ENCODE data around the gene TCF7L1. TPM values are rescaled to one million over a fixed set of nuclear protein-coding genes. Genes with fewer than 3 reads are reported as not detected.

TCF7L1 gene
- total RNA-seq, 2 experiments from 2014 or later = not detected

DNA sequence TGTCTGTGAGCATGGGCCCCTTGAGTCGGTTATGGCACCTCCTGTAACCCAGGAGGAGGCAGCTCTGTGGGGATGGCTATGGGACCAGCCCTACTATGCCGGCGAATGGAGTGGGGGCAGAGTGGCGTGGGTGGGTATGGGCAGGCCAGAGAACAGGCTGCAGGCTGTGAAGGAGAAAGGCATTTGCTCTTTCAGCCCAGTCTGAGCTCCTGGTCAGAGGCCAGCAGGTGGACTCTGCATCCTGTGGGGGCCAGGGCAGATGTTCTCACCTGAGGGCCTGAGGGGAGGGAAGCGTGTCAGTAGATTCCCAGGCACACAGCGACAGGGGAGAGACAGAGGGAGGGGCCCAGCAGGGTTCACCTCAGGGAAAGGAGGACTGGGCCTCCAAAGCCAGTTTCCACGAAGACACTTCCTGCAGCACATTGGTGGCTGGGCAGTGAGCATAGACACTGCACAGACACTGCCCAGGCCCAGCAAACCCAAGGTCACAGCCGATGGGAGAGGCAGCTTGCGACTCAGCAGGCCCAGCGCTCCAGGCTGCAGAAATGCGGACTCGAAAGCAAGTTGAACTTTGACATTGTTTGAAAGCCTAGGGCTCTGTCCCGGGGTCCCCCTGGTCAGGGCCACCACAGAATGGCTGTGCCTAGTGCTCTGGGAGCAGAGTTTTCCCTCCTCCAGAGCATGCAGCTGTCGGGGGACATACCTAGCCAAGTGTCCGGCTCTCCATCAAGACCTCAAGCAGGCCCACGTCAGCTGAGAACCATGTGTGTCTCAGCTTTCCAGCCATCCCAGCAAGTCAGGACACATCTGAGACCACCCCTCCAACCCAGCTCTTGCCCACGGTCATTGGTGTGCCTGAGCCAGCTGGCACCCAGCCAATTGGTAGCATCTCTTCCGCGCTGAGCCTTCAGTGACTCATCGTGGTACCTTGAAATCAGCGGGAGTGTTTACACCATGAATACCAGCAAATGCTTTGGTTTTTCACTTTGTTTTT is 140.8 kb downstream of the TCF7L1 start:
- intact Hi-C loops (cut with DNase I, micrococcal nuclease) = no loop called here
- H3K4me3 Mint-ChIP-seq = no peak overlapping the region
- no peaks in the 10 kb centered on the region for H3K36me3 ChIP-seq (ENCODE audit: insufficient read depth, low read length)
- no peaks in the 10 kb centered on the region for H3K4me1 ChIP-seq (ENCODE audit: insufficient read depth, low read length)
- H3K4me3 ChIP-seq (ENCODE audit: low read length) = no peak overlapping the region
- TF ChIP-seq, protein P1, sequence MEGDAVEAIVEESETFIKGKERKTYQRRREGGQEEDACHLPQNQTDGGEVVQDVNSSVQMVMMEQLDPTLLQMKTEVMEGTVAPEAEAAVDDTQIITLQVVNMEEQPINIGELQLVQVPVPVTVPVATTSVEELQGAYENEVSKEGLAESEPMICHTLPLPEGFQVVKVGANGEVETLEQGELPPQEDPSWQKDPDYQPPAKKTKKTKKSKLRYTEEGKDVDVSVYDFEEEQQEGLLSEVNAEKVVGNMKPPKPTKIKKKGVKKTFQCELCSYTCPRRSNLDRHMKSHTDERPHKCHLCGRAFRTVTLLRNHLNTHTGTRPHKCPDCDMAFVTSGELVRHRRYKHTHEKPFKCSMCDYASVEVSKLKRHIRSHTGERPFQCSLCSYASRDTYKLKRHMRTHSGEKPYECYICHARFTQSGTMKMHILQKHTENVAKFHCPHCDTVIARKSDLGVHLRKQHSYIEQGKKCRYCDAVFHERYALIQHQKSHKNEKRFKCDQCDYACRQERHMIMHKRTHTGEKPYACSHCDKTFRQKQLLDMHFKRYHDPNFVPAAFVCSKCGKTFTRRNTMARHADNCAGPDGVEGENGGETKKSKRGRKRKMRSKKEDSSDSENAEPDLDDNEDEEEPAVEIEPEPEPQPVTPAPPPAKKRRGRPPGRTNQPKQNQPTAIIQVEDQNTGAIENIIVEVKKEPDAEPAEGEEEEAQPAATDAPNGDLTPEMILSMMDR (IDR thresholded peaks at IDR 0.05) = no peak
- H3K27ac ChIP-seq (ENCODE audit: low read depth in 1 of 2, low read length in 2 of 2) = no peak overlapping the region
- peaks cover 7% of the 10 kb centered on the region for H3K27me3 Mint-ChIP-seq
- CTCF ChIA-PET = no interaction called here
- H3K4me1 Mint-ChIP-seq (ENCODE audit: low read depth) = no peaks in the 10 kb centered on the region
- H3K9me3 ChIP-seq (ENCODE audit: control insufficient read depth in 1 of 2, insufficient read depth in 1 of 2, low read length in 2 of 2) = peaks cover 0 to 4% of the 10 kb centered on the region in 2 experiments
- DNase-seq = no peak
- no peaks in the 10 kb centered on the region for H3K9me3 Mint-ChIP-seq
- H3K27me3 ChIP-seq (ENCODE audit: control insufficient read depth in 1 of 2, insufficient read depth in 2 of 2, low read length in 2 of 2) = peaks cover 0 to 6% of the 10 kb centered on the region in 2 experiments
- POLR2A ChIA-PET = interaction anchor here (0.7 kb wide), 1 partner anchor 25 kb away, joined by 3 read pairs; no protein-coding TSS in a partner anchor
- ATAC-seq (ENCODE audit: poor library complexity) = no peak
- no peak overlapping the region for H3K27ac Mint-ChIP-seq
- H3K36me3 Mint-ChIP-seq (ENCODE audit: low read depth) = no peaks in the 10 kb centered on the region

DNA sequence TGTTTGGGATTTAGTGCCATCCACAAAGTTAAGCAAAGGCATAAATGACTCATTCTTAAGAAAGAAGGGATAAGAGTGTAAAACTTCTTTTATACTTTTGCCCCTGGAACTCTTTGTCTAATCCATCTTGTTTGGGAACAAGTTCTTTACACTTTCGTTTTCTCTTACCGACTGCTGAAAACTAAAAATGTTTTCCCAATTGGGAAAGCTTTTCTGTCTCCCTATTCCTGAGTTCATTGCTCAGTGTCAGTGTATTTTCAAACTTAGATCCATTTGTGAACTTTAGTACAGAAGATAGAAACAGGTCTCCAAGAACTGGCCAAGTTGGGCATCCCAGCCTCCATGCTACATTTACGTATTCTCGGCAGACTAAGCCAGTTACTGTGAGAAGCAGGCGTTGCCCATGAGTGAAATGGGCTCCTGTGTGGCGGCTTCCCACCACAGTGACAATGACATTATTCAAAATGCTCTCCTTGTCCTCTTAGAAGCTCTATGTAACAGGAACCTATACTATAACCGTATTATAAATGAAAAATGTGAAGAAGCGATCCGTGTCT is 142.9 kb downstream of the TCF7L1 start:
- H3K4me3 ChIP-seq (ENCODE audit: low read length) = no peak overlapping the region
- no peaks in the 10 kb centered on the region for H3K36me3 ChIP-seq (ENCODE audit: insufficient read depth, low read length)
- Mint-ChIP-seq H3K9me3 (no peaks in the 10 kb centered on the region), H3K4me1 (ENCODE audit: low read depth) (no peaks in the 10 kb centered on the region), H3K36me3 (ENCODE audit: low read depth) (no peaks in the 10 kb centered on the region), H3K27ac (no peak overlapping the region), H3K4me3 (no peak overlapping the region), H3K27me3 (peaks cover 7% of the 10 kb centered on the region)
- POLR2A ChIA-PET = no interaction called here
- CTCF ChIA-PET = no interaction called here
- peaks cover 0 to 4% of the 10 kb centered on the region in 2 experiments for H3K9me3 ChIP-seq (ENCODE audit: control insufficient read depth in 1 of 2, insufficient read depth in 1 of 2, low read length in 2 of 2)
- TF ChIP-seq, protein P1 (IDR thresholded peaks at IDR 0.05) = no peak
- peaks cover 0 to 6% of the 10 kb centered on the region in 2 experiments for H3K27me3 ChIP-seq (ENCODE audit: control insufficient read depth in 1 of 2, insufficient read depth in 2 of 2, low read length in 2 of 2)
- intact Hi-C loops (cut with DNase I, micrococcal nuclease) = no loop called here
- H3K4me1 ChIP-seq (ENCODE audit: insufficient read depth, low read length) = no peaks in the 10 kb centered on the region
- DNase-seq (no peak), ATAC-seq (ENCODE audit: poor library complexity) (no peak)
- H3K27ac ChIP-seq (ENCODE audit: low read depth in 1 of 2, low read length in 2 of 2) = no peak overlapping the region

DNA sequence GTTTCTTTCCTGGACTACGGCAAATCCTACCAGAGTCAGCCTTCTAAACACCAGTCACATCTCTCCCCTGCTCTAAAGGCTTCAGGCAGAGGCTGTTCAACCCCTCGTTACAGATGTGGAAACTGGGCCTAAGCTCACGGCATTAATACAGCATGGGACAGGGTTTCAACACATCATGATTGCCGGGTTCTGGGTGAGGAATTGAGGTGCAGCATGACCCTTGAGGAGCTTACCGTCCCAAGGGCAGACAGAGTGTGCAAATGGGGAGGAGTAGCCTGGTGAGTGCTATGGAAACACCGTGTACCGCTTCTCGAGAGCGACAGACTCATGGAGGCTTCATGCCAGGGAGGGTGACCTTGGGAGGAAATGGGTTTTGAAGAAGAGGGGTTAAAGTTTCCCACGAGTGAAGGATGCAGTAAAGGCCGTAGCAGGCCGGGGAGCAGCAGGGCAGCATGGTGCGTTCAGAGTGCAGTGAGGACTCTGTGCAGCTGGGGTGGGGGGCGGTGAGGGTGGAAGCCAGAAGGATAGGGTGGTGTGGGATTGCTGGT is 143.5 kb downstream of the TCF7L1 start:
- H3K36me3 Mint-ChIP-seq (ENCODE audit: low read depth) = no peaks in the 10 kb centered on the region
- peaks cover 5% of the 10 kb centered on the region for H3K27me3 Mint-ChIP-seq
- Histone ChIP-seq H3K36me3 (ENCODE audit: insufficient read depth, low read length) (no peaks in the 10 kb centered on the region), H3K9me3 (ENCODE audit: control insufficient read depth in 1 of 2, insufficient read depth in 1 of 2, low read length in 2 of 2) (peaks cover 0 to 4% of the 10 kb centered on the region in 2 experiments), H3K4me3 (ENCODE audit: low read length) (no peak overlapping the region), H3K4me1 (ENCODE audit: insufficient read depth, low read length) (no peaks in the 10 kb centered on the region), H3K27me3 (ENCODE audit: control insufficient read depth in 1 of 2, insufficient read depth in 2 of 2, low read length in 2 of 2) (peaks cover 0 to 6% of the 10 kb centered on the region in 2 experiments), H3K27ac (ENCODE audit: low read depth in 1 of 2, low read length in 2 of 2) (no peak overlapping the region)
- CTCF ChIA-PET = no interaction called here
- H3K27ac Mint-ChIP-seq = no peak overlapping the region
- H3K4me3 Mint-ChIP-seq = no peak overlapping the region
- H3K9me3 Mint-ChIP-seq = no peaks in the 10 kb centered on the region
- intact Hi-C loops (cut with DNase I, micrococcal nuclease) = no loop called here
- TF ChIP-seq, protein P1 (IDR thresholded peaks at IDR 0.05) = no peak
- POLR2A ChIA-PET = no interaction called here
- ATAC-seq (ENCODE audit: poor library complexity) = no peak
- no peak for DNase-seq
- no peaks in the 10 kb centered on the region for H3K4me1 Mint-ChIP-seq (ENCODE audit: low read depth)
